Esophagus muscularis mucosa (tissue), 3 donors: ENCODE data around the gene TMX3.

Experiments
- POLR2A ChIP-seq: fragments of 450-650 bp; IDR thresholded peaks from one replicate; pipeline ENCODE4 v1.6.1; 2017; ENCODE audit warnings: antibody characterized with exemption, moderate library complexity, mild to moderate bottlenecking, low read depth
- TF ChIP-seq, protein P1 (sequence below), 3 experiments: fragments of 200-600 bp in 2 of 3; fragments of 450-650 bp in 1 of 3; sonication (generic) in 2 of 3; IDR thresholded peaks; one replicate each; pipeline ENCODE4 v1.5.1; 2017 to 2019; ENCODE audit warnings: antibody characterized with exemption in 3 of 3, mild to moderate bottlenecking in 2 of 3, moderate library complexity in 1 of 3

- TF ChIP-seq, protein P1, sequence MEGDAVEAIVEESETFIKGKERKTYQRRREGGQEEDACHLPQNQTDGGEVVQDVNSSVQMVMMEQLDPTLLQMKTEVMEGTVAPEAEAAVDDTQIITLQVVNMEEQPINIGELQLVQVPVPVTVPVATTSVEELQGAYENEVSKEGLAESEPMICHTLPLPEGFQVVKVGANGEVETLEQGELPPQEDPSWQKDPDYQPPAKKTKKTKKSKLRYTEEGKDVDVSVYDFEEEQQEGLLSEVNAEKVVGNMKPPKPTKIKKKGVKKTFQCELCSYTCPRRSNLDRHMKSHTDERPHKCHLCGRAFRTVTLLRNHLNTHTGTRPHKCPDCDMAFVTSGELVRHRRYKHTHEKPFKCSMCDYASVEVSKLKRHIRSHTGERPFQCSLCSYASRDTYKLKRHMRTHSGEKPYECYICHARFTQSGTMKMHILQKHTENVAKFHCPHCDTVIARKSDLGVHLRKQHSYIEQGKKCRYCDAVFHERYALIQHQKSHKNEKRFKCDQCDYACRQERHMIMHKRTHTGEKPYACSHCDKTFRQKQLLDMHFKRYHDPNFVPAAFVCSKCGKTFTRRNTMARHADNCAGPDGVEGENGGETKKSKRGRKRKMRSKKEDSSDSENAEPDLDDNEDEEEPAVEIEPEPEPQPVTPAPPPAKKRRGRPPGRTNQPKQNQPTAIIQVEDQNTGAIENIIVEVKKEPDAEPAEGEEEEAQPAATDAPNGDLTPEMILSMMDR (IDR thresholded peaks at IDR 0.05), result no peak
- TF ChIP-seq POLR2A, result no peak
Measured at GRCh38 chr18:68740966-68741365, 26.1 kb upstream of the TMX3 start.
